SU-DHL-6 (cell line): ENCODE data around the gene TSC2.

Experiments used
- H2AFZ ChIP-seq: fragments of 200-600 bp; sonication (generic); 2 replicates; pipeline ENCODE4 v1.6.1; 2014; ENCODE audit warnings: low read depth, mild to moderate bottlenecking, moderate library complexity, mixed read lengths, antibody characterized with exemption, low read length; ENCODE audit not compliant: severe bottlenecking
- H3F3A ChIP-seq: fragments of 200-600 bp; shearing (Covaris generic); 2 replicates; pipeline ENCODE4 v1.6.0; 2016; ENCODE audit warnings: antibody characterized with exemption, mild to moderate bottlenecking; ENCODE audit not compliant: insufficient read depth
- H3K27ac ChIP-seq: fragments of 200-600 bp; sonication (generic); 2 replicates; pipeline ENCODE4 v1.5.1; 2016; ENCODE audit warnings: low read depth, mild to moderate bottlenecking, low read length, moderate library complexity, mixed read lengths
- H3K27me3 ChIP-seq: fragments of 200-600 bp; sonication (generic), shearing (Covaris generic); 2 replicates; pipeline ENCODE4 v1.6.0; 2014; ENCODE audit warnings: mild to moderate bottlenecking, low read length
- H3K36me3 ChIP-seq: fragments of 200-600 bp; sonication (generic); 2 replicates; pipeline ENCODE4 v1.6.1; 2014; ENCODE audit warnings: mild to moderate bottlenecking, low read length, mixed read lengths
- H3K4me2 ChIP-seq: fragments of 300-600, 200-600 bp; shearing (Covaris generic), sonication (generic); 2 replicates; pipeline ENCODE4 v1.6.0; 2014; ENCODE audit warnings: low read length, low read depth, mild to moderate bottlenecking; ENCODE audit not compliant: poor library complexity, severe bottlenecking
- H3K4me3 ChIP-seq: fragments of 200-600 bp; sonication (generic); 2 replicates; pipeline ENCODE4 v1.5.1; 2014; ENCODE audit warnings: antibody characterized with exemption, low read length, mild to moderate bottlenecking, mixed read lengths; ENCODE audit not compliant: insufficient read depth, poor library complexity, severe bottlenecking
- H3K79me2 ChIP-seq: fragments of 200-600 bp; sonication (generic); 2 replicates; pipeline ENCODE4 v1.6.1; 2014; ENCODE audit warnings: mild to moderate bottlenecking, low read length, moderate library complexity; ENCODE audit not compliant: insufficient read depth
- H3K9ac ChIP-seq: fragments of 200-600 bp; sonication (generic); 2 replicates; pipeline ENCODE4 v1.7.0; 2014; ENCODE audit warnings: mild to moderate bottlenecking, low read length
- H3K9me2 ChIP-seq: fragments of 200-600 bp; sonication (generic); replicated peaks from 2 replicates; pipeline ENCODE4 v1.6.1; 2014; ENCODE audit warnings: low read length; ENCODE audit not compliant: insufficient read depth
- H3K9me3 ChIP-seq: fragments of 200-600 bp; sonication (generic); 2 replicates; pipeline ENCODE4 v1.6.1; 2014; ENCODE audit warnings: low read length, mixed read lengths; ENCODE audit not compliant: insufficient read depth
- H4K20me1 ChIP-seq: fragments of 200-600 bp; sonication (generic); 2 replicates; pipeline ENCODE4 v1.6.1; 2014; ENCODE audit warnings: low read depth, mild to moderate bottlenecking, antibody characterized with exemption, low read length, moderate library complexity, mixed read lengths
- CTCF ChIP-seq: fragments of 200-600 bp; sonication (generic); IDR thresholded peaks from one replicate; pipeline ENCODE4 v1.5.1; 2017; ENCODE audit warnings: antibody characterized with exemption, mild to moderate bottlenecking, low read length, moderate library complexity; ENCODE audit not compliant: insufficient read depth, poor library complexity, severe bottlenecking
- EZH2phosphoT487 ChIP-seq: fragments of 200-600 bp; sonication (generic), shearing (Covaris generic); conservative IDR thresholded peaks from 2 replicates; pipeline ENCODE4 v1.6.1; 2018; ENCODE audit warnings: mild to moderate bottlenecking, antibody characterized with exemption, low read length, moderate library complexity, mixed read lengths

Gene TSC2

GRCh38 chr16:2053211-2053610 lies 5.4 kb downstream of the TSC2 start:
- no peaks in the 10 kb centered on the region for H3K9me3 ChIP-seq
- no peaks in the 10 kb centered on the region for H3K27me3 ChIP-seq
- no peaks in the 10 kb centered on the region for H3F3A ChIP-seq
- no peak overlapping the region for H3K4me3 ChIP-seq
- H2AFZ ChIP-seq: no peak overlapping the region
- TF ChIP-seq EZH2phosphoT487: no peak
- no peak for TF ChIP-seq CTCF
- H3K36me3 ChIP-seq: no peaks in the 10 kb centered on the region
- H3K27ac ChIP-seq: no peak overlapping the region
- no peaks in the 10 kb centered on the region for H3K9me2 ChIP-seq
- no peak overlapping the region for H3K9ac ChIP-seq
- no peak overlapping the region for H3K4me2 ChIP-seq
- no peaks in the 10 kb centered on the region; the same call in 1 of the 2 replicates for H3K79me2 ChIP-seq
- no peaks in the 10 kb centered on the region for H4K20me1 ChIP-seq

- H3K27ac ChIP-seq: no peak overlapping the region
- H3K4me2 ChIP-seq: no peak overlapping the region
- H3K9me3 ChIP-seq: no peaks in the 10 kb centered on the region
- no peaks in the 10 kb centered on the region for H3K36me3 ChIP-seq
- no peaks in the 10 kb centered on the region for H4K20me1 ChIP-seq
- H2AFZ ChIP-seq: no peak overlapping the region
- TF ChIP-seq EZH2phosphoT487 (no peak), CTCF (no peak)
- no peak overlapping the region for H3K4me3 ChIP-seq
- H3K9me2 ChIP-seq: no peaks in the 10 kb centered on the region
- H3K79me2 ChIP-seq: no peaks in the 10 kb centered on the region
- H3K27me3 ChIP-seq: no peaks in the 10 kb centered on the region
- H3F3A ChIP-seq: no peaks in the 10 kb centered on the region
- H3K9ac ChIP-seq: no peak overlapping the region
These were observed 6.1 kb downstream of the TSC2 start for GRCh38 chr16:2053897-2054296.

GRCh38 chr16:2054543-2055245 lies 6.9 kb downstream of the TSC2 start:
- H3K27ac ChIP-seq: no peak overlapping the region
- no peak overlapping the region for H3K4me3 ChIP-seq
- H3K9ac ChIP-seq: no peak overlapping the region
- H4K20me1 ChIP-seq: no peaks in the 10 kb centered on the region
- no peaks in the 10 kb centered on the region for H3K9me2 ChIP-seq
- no peaks in the 10 kb centered on the region for H3K79me2 ChIP-seq
- no peaks in the 10 kb centered on the region for H3F3A ChIP-seq
- no peak for TF ChIP-seq CTCF
- no peak for TF ChIP-seq EZH2phosphoT487
- no peaks in the 10 kb centered on the region for H3K36me3 ChIP-seq
- no peaks in the 10 kb centered on the region for H3K9me3 ChIP-seq
- no peak overlapping the region for H2AFZ ChIP-seq
- no peak overlapping the region for H3K4me2 ChIP-seq
- no peaks in the 10 kb centered on the region for H3K27me3 ChIP-seq
